SK-N-SH treated with all-trans-retinoic acid at 6 μM for 48 hours (cell line): ENCODE results near the gene DNAJC19.

ENCODE experiments used
- ARNTL ChIP-seq: fragments of 450-650 bp; formaldehyde crosslinking; IDR thresholded peaks from 2 replicates; pipeline ENCODE4 v1.5.0; 2020; ENCODE audit warnings: low read depth, mild to moderate bottlenecking, moderate library complexity, borderline replicate concordance
- PPARA ChIP-seq: fragments of 250-450 bp; sonication (Bioruptor Pico); IDR thresholded peaks from 2 replicates; pipeline ENCODE4 v1.5.0; 2020; ENCODE audit warnings: mild to moderate bottlenecking, borderline replicate concordance
- ZFP30 ChIP-seq: fragments of 450-650 bp; formaldehyde crosslinking; IDR thresholded peaks from 2 replicates; pipeline ENCODE4 v1.5.0; 2022; ENCODE audit warnings: mild to moderate bottlenecking, moderate library complexity
- TF ChIP-seq, protein P1 (sequence below): fragments of 250-450 bp; sonication (Bioruptor Pico); IDR thresholded peaks from 2 replicates; pipeline ENCODE4 v1.8.0; 2020; ENCODE audit warnings: mild to moderate bottlenecking, moderate library complexity, borderline replicate concordance

DNA sequence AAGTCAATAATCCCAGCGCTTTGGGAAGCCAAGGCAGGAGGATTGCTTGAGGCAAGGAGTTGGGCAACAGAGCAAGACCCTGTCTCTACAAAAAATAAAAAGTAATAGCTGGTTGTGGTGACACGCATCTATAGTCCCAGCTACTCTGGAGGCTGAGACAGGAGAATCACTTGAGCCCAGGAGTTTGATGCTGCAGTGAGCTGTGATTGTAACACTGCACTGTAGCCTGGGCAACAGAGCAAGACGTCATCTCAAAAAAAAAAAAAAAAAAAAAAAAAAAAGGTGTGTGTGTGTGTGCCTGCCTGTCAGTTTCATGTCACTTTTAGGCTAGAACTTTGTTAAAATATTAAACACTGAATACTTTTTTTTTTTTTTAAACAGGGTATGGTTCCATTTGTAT is 28.4 kb downstream of the DNAJC19 start:
- TF ChIP-seq PPARA (CRISPR knock-in tag) (no peak), ARNTL (CRISPR knock-in tag) (no peak), ZFP30 (CRISPR knock-in tag) (no peak)
- TF ChIP-seq, protein P1, sequence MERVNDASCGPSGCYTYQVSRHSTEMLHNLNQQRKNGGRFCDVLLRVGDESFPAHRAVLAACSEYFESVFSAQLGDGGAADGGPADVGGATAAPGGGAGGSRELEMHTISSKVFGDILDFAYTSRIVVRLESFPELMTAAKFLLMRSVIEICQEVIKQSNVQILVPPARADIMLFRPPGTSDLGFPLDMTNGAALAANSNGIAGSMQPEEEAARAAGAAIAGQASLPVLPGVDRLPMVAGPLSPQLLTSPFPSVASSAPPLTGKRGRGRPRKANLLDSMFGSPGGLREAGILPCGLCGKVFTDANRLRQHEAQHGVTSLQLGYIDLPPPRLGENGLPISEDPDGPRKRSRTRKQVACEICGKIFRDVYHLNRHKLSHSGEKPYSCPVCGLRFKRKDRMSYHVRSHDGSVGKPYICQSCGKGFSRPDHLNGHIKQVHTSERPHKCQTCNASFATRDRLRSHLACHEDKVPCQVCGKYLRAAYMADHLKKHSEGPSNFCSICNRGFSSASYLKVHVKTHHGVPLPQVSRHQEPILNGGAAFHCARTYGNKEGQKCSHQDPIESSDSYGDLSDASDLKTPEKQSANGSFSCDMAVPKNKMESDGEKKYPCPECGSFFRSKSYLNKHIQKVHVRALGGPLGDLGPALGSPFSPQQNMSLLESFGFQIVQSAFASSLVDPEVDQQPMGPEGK (CRISPR knock-in tag): no peak
